GM19238 (cell line): ENCODE measurements around the gene MPHOSPH9.
"Not testable (repeated sequence)": the region's sequence is repeated elsewhere in the genome, so short reads cannot be mapped to it uniquely, and the experiment has no call there.

Experiments used
- DNase-seq: peaks from one replicate; pipeline ENCODE4 v3.0.0; 2011; ENCODE audit warnings: low spot score; ENCODE audit not compliant: insufficient read length

The MPHOSPH9 gene

DNA sequence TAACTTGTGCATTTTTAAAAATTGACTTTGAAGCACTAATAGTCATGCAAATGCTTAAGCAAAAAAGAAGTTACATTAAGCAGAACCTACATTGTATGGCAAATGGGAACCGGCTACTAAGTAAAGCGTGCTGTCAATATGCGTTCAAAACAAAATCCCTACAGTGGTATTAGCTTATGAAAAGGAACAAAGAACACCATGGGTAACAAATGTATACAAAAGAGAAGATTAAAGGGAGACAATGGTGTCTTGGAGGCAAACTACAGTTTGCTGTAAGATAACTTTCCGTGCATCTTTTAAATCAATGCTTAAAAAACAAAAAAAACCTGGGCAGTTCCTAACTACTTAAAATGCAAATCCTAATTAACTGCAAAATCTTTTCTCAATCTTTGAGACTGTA lies 28.3 kb upstream of the MPHOSPH9 start:
- no peak for DNase-seq

DNA sequence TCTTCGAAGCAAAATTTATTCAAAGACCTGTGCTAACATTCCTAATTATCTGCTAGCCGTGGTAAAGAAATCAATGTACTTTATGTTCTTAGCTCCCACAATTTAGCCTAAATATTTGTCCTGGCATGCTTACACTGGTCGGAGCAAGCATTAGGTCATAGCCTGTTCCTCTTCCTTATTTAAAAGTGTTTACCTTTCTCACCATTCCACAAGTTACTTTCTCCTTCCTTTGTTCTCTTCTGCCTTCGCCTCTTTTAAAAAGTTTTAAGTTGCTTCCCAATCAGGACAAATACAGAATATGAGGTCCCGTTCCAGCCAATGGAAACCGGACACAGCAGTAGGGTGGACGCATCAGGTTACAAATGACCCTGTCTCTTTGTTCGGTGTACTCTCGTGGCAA lies 27.1 kb upstream of the MPHOSPH9 start:
- no peak for DNase-seq

- DNase-seq: no peak
These were observed 25.7 kb upstream of the MPHOSPH9 start for GRCh38 chr12:123258593-123258992.

- DNase-seq: no peak
These were observed 22.0 kb upstream of the MPHOSPH9 start for GRCh38 chr12:123254853-123255446.

- no peak for DNase-seq
These were observed 20.9 kb upstream of the MPHOSPH9 start for GRCh38 chr12:123253641-123254459.

GRCh38 chr12:123252365-123252764 lies 19.4 kb upstream of the MPHOSPH9 start:
- DNase-seq: not testable (repeated sequence)

DNA sequence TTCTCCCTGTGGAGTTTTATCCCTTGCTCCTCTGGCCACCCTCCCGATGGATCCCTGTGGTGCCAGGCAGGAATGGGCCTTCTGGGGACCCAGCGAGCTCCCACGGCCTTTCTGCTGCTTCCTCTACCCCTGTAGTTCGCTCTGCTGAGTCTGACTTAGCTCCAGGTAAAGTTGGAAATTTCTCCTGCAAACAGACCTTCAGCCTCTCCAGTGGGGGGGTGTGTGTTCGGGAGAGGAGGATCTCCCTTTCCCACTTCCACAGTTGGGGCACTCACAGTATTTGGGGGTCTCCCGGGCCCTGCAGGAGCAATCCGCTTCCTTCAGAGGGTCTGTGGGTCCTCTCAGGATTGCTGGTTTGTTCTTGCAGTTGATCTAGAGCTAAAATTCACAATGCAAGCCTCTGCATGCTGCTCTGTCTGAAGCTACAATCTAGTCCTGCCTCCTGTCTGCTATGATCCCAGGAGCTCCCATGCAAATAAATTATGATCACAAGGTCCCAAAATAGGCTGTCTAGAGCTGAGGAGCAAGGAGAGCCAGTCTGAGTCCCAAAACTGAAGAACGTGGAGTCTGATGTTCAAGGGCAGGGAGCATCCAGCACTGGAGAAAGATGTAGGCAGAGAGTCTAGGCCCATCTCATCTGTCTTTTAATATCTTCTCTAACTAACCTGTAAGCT lies 18.6 kb upstream of the MPHOSPH9 start:
- no peak for DNase-seq

GRCh38 chr12:123250471-123251383 lies 17.8 kb upstream of the MPHOSPH9 start:
- DNase-seq: no peak

DNA sequence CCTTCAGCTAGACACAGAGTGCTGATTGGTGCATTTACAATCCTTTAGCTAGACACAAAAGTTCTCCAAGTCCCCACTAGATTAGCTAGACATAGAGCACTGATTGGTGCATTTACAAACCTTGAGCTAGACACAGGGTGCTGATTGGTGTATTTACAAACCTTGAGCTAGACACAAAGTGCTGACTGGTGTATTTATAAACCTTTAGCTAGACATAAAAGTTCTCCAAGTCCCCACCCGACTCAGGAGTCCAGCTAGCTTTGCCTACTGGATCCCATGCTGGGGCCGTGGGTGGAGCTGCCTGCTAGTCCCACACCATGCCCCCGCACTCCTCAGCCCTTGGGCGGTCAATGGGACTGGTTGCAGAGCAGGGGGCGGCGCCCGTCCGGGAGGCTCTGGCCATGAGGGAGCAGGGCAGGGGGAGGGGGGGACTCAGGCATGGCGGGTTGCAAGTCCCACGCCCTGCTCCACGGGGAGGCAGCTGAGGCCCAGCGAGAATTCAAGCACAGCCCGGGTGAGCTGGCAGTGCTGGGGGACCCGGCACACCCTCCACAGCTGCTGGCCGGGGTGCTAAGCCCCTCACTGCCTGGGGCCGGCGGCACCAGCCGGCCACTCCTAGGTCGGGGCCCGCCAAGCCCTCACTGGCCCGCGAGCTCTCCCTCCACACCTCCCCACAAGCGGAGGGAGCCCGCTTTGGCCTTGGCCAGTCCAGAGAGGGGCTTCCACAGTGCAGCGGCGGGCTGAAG lies 16.2 kb upstream of the MPHOSPH9 start:
- not testable (repeated sequence) for DNase-seq

DNA sequence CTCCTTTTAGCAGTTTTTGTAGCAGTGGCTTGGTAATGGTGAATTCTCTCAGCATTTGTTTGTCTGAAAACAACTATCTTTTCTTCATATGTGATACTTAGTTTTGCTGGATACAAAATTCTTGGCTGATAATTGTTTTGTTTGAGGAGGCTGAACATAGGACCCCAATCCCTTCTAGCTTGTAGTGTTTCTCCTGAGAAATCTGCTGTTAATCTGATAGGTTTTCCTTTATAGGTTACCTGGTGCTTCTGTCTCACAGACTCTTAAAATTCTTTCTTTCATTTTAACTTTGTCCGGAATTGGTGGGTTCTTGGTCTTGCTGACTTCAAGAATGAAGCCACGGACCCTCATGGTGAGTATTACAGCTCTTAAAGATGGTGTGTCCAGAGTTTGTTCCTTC lies 15.2 kb upstream of the MPHOSPH9 start:
- DNase-seq: not testable (repeated sequence)

DNA sequence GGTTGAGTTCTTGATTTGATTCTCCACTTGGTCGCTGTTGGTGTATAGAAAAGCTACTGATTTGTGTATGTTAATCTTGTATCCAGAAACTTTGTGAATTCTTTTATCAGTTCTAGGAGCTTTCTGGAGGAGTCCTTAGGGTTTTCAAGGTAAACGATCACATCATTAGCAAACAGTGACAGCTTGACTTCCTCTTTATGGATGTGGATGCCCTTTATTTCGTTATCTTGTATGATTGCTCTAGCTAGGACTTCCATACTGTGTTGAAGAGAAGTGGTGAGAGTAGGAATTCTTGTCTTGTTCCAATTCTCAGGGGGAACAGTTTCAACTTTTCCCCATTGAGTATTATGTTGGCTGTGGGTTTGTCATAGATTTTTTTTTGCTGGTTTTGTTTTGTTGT lies 12.7 kb upstream of the MPHOSPH9 start:
- DNase-seq: no peak

GRCh38 chr12:123243671-123244262 lies 10.8 kb upstream of the MPHOSPH9 start:
- DNase-seq: no peak

- no peak for DNase-seq
These were observed 9.4 kb upstream of the MPHOSPH9 start for GRCh38 chr12:123242116-123242904.

DNA sequence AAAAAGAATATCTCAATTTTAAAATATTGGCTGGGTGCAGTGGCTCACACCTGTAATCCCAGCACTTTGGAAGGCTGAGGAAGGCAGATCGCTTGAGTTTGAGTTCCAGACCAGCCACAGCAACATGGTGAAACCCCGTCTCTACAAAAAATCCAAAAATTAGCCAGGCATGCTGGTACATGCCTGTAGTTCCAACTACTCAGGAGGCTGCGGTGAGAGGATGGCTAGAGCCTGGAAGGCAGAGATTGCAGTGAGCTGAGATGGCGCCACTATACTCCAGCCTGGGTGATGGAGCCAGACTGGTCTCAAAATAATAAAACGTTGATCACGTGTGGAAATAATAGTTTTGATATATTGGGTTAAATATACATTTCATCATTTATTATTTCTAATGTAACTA lies 6.0 kb upstream of the MPHOSPH9 start:
- DNase-seq: no peak

DNA sequence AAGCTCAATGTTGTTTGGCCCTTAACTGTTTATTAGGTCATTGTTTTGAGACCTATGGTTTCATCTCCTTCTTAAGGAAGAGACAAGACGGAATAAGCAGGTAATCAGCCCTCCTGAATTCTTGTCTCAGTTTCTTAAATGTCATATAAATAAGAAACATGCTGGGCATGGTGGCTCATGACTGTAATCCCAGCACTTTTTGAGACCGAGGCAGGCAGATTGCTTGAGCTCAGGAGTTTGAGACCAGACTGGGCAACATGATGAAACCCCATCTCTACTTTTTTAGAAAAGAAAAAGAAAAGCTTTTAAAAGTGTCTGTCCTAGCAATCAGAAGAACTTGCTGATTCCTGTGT lies 5.4 kb upstream of the MPHOSPH9 start:
- DNase-seq: no peak

DNA sequence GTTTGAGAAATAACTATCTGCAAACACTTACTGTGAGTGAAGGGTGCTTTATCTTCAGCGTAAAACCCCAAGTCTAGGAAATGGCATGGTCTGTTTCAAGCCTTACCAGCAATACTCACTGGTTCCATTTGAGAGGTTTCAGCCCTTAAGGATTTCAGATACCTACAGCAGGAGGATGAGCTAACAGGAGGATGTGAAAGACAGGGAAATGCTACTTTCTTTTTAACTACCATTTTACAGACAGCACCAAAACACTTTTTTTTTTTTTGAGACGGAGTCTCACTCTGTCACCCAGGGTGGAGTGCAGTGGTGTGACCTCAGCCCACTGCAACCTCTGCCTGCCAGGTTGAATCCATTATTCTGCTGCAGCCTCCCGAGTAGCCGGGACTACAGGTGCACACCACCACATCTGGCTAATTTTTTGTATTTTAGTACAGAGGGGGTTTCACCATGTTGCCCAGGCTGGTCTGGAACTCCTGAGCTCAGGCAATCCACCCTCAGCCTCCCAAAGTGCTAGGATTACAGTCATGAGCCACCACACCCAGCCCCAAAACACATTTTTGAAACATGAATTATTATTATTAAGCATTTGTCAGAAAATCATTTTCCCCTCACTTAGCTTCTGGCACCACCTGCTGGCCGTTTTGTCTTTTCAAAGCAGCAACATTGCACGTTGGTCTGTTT lies 4.8 kb upstream of the MPHOSPH9 start:
- DNase-seq: peak; percentile 34

GRCh38 chr12:123233505-123234308 lies 766 bp upstream of the MPHOSPH9 start:
- DNase-seq: no peak

DNA sequence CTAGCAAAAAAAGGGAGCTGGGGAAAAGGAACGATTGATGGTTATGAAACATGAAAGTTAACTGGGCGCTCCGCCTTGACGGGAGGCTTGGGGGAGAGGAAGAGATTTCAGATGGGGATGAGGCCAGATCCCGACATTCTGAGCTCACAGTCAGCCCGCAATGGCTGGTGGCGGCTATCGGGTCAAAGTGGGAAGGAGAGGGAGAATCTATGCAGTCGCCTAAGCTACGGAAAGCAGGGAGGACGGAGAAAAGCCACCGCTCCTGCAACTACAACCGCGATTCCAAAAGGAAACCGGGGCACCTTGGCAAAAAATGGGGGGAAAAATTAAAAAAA lies 502 bp downstream of the MPHOSPH9 start:
- DNase-seq: no peak
